Endothelial cell of umbilical vein (primary cell): ENCODE results near the gene CMIP. TPM values are rescaled to one million over a fixed set of nuclear protein-coding genes. Genes with fewer than 3 reads are reported as not detected.

ENCODE experiments used
- BruUV-seq: library from RNA; stranded (reverse); fragments of 400-500 nt; replicated peaks from 2 replicates; lab custom pipeline; 2021; lab: Mats Ljungman, UMichigan
- CTCF ChIA-PET: fragments of 300-600, 350-600 bp; sonication (Branson Sonifier 250); formaldehyde crosslinking; loops from one replicate; lab custom pipeline; 2021; ENCODE audit warnings: antibody characterized with exemption, inconsistent platforms; lab: Charles Lee
- POLR2A ChIA-PET: fragments of 300-600, 350-600 bp; sonication (Branson Sonifier 250); formaldehyde crosslinking; loops from one replicate; lab custom pipeline; 2021; ENCODE audit warnings: antibody characterized with exemption, inconsistent platforms; lab: Charles Lee
- DNase-seq: peaks from one replicate; pipeline ENCODE4 v3.0.0-alpha.2; 2011; ENCODE audit warnings: low read depth, low spot score
- FAIRE-seq: peaks from 2 replicates; lab custom pipeline; 2011; peaks lifted over from hg19 to GRCh38; lab: Jason Lieb, UNC
- H2AFZ ChIP-seq: 2 replicates; pipeline ENCODE4 v1.6.0; 2012; ENCODE audit warnings: low read depth, low read length, control low read depth, inconsistent platforms
- H3K27ac ChIP-seq: 2 replicates; pipeline ENCODE4 v1.5.1; 2011; ENCODE audit warnings: low read depth, mild to moderate bottlenecking, control low read depth, low read length, moderate library complexity; ENCODE audit not compliant: insufficient read depth
- H3K27me3 ChIP-seq, 2 experiments: 2 replicates each; pipeline versions ENCODE4 v1.6.0 to v1.6.1; 2011; ENCODE audit warnings: low read length in 2 of 2, mixed read lengths in 1 of 2; ENCODE audit not compliant: control insufficient read depth in 2 of 2, insufficient read depth in 2 of 2
- H3K36me3 ChIP-seq, 2 experiments: 2 replicates in 1 of 2; 3 replicates in 1 of 2; pipeline ENCODE4 v1.5.1; 2011; ENCODE audit warnings: low read length in 2 of 2, mild to moderate bottlenecking in 1 of 2, moderate library complexity in 1 of 2; ENCODE audit not compliant: control insufficient read depth in 2 of 2, insufficient read depth in 2 of 2; ENCODE audit errors: extremely low read depth in 1 of 2
- H3K4me1 ChIP-seq: 3 replicates; pipeline ENCODE4 v1.5.1; 2011; ENCODE audit warnings: mild to moderate bottlenecking, low read length; ENCODE audit not compliant: control insufficient read depth, insufficient read depth; ENCODE audit errors: extremely low read depth
- H3K4me2 ChIP-seq: 2 replicates; pipeline ENCODE4 v1.6.1; 2011; ENCODE audit warnings: low read length, control low read depth, mixed read lengths; ENCODE audit not compliant: insufficient read depth
- H3K4me3 ChIP-seq, 3 experiments: fragments of 200-600 bp in 1 of 3; sonication (generic), shearing (Covaris generic) in 1 of 3; replicated peaks in 1 of 3; 2 replicates each; pipeline ENCODE4 v1.5.1; 2011 to 2016; ENCODE audit warnings: control low read depth in 3 of 3, low read length in 3 of 3, mild to moderate bottlenecking in 2 of 3, inconsistent platforms in 1 of 3, low read depth in 1 of 3, moderate library complexity in 1 of 3; ENCODE audit not compliant: insufficient read depth in 1 of 3
- H3K79me2 ChIP-seq: 2 replicates; pipeline ENCODE4 v1.6.0; 2012; ENCODE audit warnings: low read length, inconsistent platforms; ENCODE audit not compliant: control insufficient read depth, insufficient read depth
- H3K9ac ChIP-seq: replicated peaks from 2 replicates; pipeline ENCODE3; 2011; ENCODE audit warnings: low read length, control low read depth; ENCODE audit not compliant: insufficient read depth; ENCODE audit errors: extremely low read depth
- H3K9me1 ChIP-seq: replicated peaks from 3 replicates; pipeline ENCODE4 v1.6.0; 2011; ENCODE audit warnings: mild to moderate bottlenecking, low read length; ENCODE audit not compliant: control insufficient read depth, insufficient read depth; ENCODE audit errors: extremely low read depth
- H3K9me3 ChIP-seq: replicated peaks from 2 replicates; pipeline ENCODE4 v1.5.1; 2012; ENCODE audit warnings: low read length, inconsistent platforms; ENCODE audit not compliant: control insufficient read depth, insufficient read depth
- H4K20me1 ChIP-seq: replicated peaks from 2 replicates; pipeline ENCODE3; 2011; ENCODE audit warnings: mild to moderate bottlenecking, low read length; ENCODE audit not compliant: control insufficient read depth, insufficient read depth; ENCODE audit errors: extremely low read depth
- CTCF ChIP-seq, 2 donors: IDR thresholded peaks; 1 replicate in 1 of 2; 2 replicates in 1 of 2; pipeline ENCODE4 v1.5.1; 2011; ENCODE audit warnings: low read length in 2 of 2, mild to moderate bottlenecking in 2 of 2, moderate library complexity in 2 of 2, control low read depth in 1 of 2, inconsistent platforms in 1 of 2, low read depth in 1 of 2; ENCODE audit not compliant: insufficient read depth in 1 of 2; ENCODE audit errors: extremely low read depth in 1 of 2
- EZH2 ChIP-seq: IDR thresholded peaks from 2 replicates; pipeline ENCODE4 v1.6.1; 2012; ENCODE audit warnings: borderline replicate concordance, low read depth, mild to moderate bottlenecking, moderate library complexity, low read length, inconsistent platforms; ENCODE audit not compliant: severe bottlenecking
- FOS ChIP-seq: IDR thresholded peaks from 2 replicates; pipeline ENCODE4 v1.6.1; 2011; ENCODE audit warnings: mild to moderate bottlenecking, low read length, moderate library complexity, borderline replicate concordance; ENCODE audit not compliant: insufficient read depth
- JUN ChIP-seq: IDR thresholded peaks from 2 replicates; pipeline ENCODE4 v1.6.1; 2011; ENCODE audit warnings: borderline replicate concordance, low read depth; ENCODE audit not compliant: insufficient read length, insufficient read depth
- MYC ChIP-seq: IDR thresholded peaks from one replicate; pipeline ENCODE4 v1.6.1; 2011; ENCODE audit warnings: mild to moderate bottlenecking, low read depth, low read length
- POLR2A ChIP-seq: IDR thresholded peaks from 2 replicates; pipeline ENCODE4 v1.6.1; 2012; ENCODE audit warnings: low read depth, mild to moderate bottlenecking, control low read depth, low read length
- dilution Hi-C: fragments of 300-500 bp; cut with MboI; formaldehyde crosslinking; loops from one replicate; pipeline ENCODE4 v1.15.0; 2019; ENCODE audit warnings: low sequenced_read_pairs; ENCODE audit not compliant: extremely low pct_ligation_motif_present
- intact Hi-C: fragments of 100-400 bp; cut with micrococcal nuclease; formaldehyde crosslinking; loops from one replicate; pipeline ENCODE4 v1.10.0; 2022
- polyA plus RNA-seq, 4 experiments: library from polyadenylated mRNA; depleted of rRNA in 3 of 4; stranded (reverse) in 3 of 4; unstranded in 1 of 4; fragments of >200 nt; gene quantifications; 2 replicates each; pipeline versions ENCODE4 v1.2.1 to v1.2.3, GENCODE V29; 2011 to 2012; ENCODE audit warnings: missing spikeins in 1 of 4
- total RNA-seq: library from RNA; stranded (reverse); gene quantifications from 2 replicates; pipeline ENCODE4 v1.2.3, GENCODE V29; 2021
- TF ChIP-seq, protein P1 (sequence below): IDR thresholded peaks from 2 replicates; pipeline ENCODE4 v1.6.1; 2011; ENCODE audit not compliant: insufficient read depth, insufficient read length

The CMIP gene
- total and polyA plus RNA-seq, 2 donors (not counting 3 experiments of a cell fraction or from before 2014, with no cell fraction given), result 29.0 to 101 TPM

DNA sequence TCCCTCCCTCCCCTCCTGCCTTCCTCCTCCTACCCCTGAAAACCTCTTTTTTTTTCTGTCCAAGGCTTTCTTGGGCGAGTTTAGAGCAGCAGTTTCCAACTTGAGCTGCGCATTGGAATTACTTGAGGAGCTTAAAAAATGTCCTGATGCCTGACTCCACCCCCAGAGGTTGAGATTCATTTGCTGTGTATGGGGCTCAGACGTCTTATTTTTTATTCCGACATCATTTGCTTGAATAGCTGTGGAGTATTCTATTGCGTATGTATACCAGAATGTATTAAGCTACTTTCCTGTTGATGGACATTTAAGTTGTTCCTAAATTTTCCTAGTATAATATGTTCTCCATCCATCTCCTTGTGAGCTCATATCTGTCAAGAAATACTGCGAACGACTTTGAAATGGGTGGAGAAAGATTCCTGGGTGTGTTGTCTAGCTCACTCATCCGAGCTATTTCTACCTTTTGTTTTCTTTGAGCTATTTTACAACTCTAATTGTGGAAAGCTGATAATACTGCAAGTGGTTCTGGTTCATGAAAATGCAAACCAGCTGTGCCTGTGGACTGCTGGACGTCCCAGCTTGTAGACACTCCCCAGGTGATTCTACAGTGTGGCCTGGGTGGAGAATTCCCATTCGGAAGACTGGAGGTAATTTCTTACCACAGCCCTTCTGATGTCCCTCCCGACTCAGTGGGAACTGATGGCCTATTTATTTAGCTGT is 40.5 kb downstream of the CMIP start:
- Histone ChIP-seq H3K36me3 (peaks cover 0 to 2% of the 10 kb centered on the region in 2 experiments), H3K27me3 (no peaks in the 10 kb centered on the region), H3K4me1 (peaks cover 24% of the 10 kb centered on the region), H3K9me1 (no peaks in the 10 kb centered on the region), H3K9ac (no peak overlapping the region), H3K9me3 (no peaks in the 10 kb centered on the region), H3K4me3 (no peak overlapping the region), H4K20me1 (no peaks in the 10 kb centered on the region), H3K27ac (no peak overlapping the region), H2AFZ (no peak overlapping the region), H3K79me2 (peaks cover 78% of the 10 kb centered on the region), H3K4me2 (no peak overlapping the region)
- FAIRE-seq, result no peak
- no TSS peak for BruUV-seq
- ChIA-PET POLR2A (no interaction called here), CTCF (interaction anchor here (0.6 to 2.8 kb wide), 12 partner anchors 9 to 1125 kb away, joined by 3 to 17 read pairs (median 5); no protein-coding TSS in a partner anchor)
- no peak for DNase-seq
- intact Hi-C loops (loop anchor here (1.0 kb wide), 1 partner anchor 8 kb away; no protein-coding TSS in a partner anchor), dilution Hi-C loops (no loop called here)
- TF ChIP-seq, protein P1, sequence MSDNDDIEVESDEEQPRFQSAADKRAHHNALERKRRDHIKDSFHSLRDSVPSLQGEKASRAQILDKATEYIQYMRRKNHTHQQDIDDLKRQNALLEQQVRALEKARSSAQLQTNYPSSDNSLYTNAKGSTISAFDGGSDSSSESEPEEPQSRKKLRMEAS, result no peak
- TF ChIP-seq EZH2, result no peak
- TF ChIP-seq POLR2A, result no peak
- no peak for TF ChIP-seq FOS

GRCh38 chr16:81485824-81486539 is 41.4 kb downstream of the CMIP start:
- no peak overlapping the region for H3K4me3 ChIP-seq
- no peak overlapping the region for H3K27ac ChIP-seq
- dilution Hi-C loops, result no loop called here
- no peaks in the 10 kb centered on the region for H3K9me1 ChIP-seq
- CTCF ChIA-PET, result interaction anchor here (1.2 to 2.8 kb wide), 10 partner anchors 8 to 211 kb away, joined by 3 to 17 read pairs (median 5); no protein-coding TSS in a partner anchor
- no peak overlapping the region for H2AFZ ChIP-seq
- no peaks in the 10 kb centered on the region for H3K9me3 ChIP-seq
- no peaks in the 10 kb centered on the region for H4K20me1 ChIP-seq
- POLR2A ChIA-PET, result no interaction called here
- no peaks in the 10 kb centered on the region for H3K27me3 ChIP-seq
- peaks cover 25% of the 10 kb centered on the region for H3K4me1 ChIP-seq
- intact Hi-C loops, result loop anchor here (1.0 kb wide), 1 partner anchor 7 kb away; no protein-coding TSS in a partner anchor
- TF ChIP-seq JUN (peak; percentile 23), MYC (no peak), CTCF (IDR thresholded peaks at IDR 0.05; ENCODE audit: extremely low read depth in 1 of 2, insufficient read depth in 1 of 2, low read depth in 1 of 2, low read length in 2 of 2) (no peak)
- no peak overlapping the region for H3K9ac ChIP-seq
- FAIRE-seq (no peak), DNase-seq (peak; percentile 49)
- H3K79me2 ChIP-seq, result peaks cover 79% of the 10 kb centered on the region
- H3K36me3 ChIP-seq, result peaks cover 0 to 2% of the 10 kb centered on the region in 2 experiments
- BruUV-seq, result no TSS peak
- H3K4me2 ChIP-seq, result no peak overlapping the region
